Nucleus accumbens (tissue), 56 donors: ENCODE measurements around the gene ALK.

ENCODE experiments used
- DNase-seq, 56 donors: peaks; one replicate each; lab custom pipeline; 2025; lab: John Stamatoyannopoulos, UW

ALK gene

GRCh38 chr2:29440921-29441623 lies 480.3 kb downstream of the ALK start:
- no peak for DNase-seq

DNA sequence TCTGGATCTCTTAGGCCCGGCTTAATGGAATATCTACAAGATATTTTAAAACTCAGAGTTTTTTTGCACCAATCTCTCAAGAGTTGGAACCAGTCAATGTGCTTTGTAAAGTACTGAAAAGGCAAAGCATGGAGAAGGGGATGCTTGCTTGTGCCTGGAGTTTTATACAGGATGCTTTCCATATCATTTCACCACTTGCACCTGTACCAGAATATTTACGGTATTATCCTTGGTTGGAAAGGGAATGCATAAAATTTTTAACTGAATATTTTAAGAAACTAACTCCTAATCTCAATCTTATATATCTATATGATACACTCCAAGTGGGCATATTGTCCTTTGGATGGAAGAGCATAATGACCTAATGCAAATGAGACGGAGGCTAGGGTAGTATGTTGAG lies 487.5 kb downstream of the ALK start:
- no peak for DNase-seq

GRCh38 chr2:29433128-29433527 lies 488.3 kb downstream of the ALK start:
- no peak for DNase-seq

DNA sequence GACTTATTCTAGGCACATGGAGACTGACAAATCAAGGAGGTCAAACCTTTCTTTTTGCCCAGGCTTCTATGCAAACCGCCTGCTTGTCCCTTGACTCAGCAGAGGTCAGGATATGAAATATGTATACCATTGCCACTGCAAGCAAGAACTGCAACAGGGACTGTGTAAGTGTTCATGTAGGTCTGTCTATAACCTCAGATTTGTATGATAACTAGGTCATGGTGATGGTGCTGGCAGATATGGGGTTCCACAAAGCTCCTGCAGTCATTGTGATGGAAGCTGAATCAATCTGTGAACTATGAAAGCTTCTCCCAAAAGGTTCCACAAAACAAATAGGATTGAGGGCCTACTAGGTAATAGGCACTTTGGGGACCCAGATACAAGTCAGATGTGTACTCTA lies 489.9 kb downstream of the ALK start:
- DNase-seq, result no peak

DNA sequence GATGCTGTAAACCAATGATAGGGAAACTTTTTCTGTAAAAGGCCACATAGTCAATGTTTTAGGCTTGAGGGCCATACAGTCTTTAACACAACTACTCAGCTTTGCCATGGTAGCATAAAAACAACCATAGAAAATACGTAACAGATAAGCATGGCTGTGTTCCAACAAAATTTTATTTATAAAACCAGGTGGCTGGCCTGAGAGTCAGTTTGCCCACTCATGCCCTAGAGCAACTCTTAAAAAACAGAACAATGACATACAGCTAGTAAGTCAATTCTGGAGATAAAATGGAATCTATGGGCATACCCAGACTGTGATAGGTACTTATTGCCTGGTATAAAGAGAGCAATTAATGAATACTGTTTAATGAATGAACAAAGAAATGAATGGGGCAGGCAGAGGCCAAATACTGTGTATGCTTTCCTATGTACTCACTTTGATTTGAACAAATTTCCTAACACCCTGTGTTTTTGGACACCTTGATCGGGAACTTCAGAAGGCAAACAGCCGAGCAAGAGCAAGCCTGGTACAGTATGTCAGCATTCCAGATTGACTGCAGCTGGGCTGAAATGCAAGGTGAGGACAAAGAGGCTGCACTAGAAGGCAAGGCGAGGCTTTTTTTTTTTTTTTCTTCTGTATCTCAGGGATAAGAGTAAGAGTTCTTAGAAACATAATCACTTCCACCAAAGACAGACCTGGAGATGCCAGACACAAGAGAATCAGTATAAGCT lies 490.8 kb downstream of the ALK start:
- DNase-seq, result no peak

GRCh38 chr2:29426354-29426753 lies 495.0 kb downstream of the ALK start:
- DNase-seq, result no peak

GRCh38 chr2:29425866-29426265 lies 495.5 kb downstream of the ALK start:
- no peak for DNase-seq

DNA sequence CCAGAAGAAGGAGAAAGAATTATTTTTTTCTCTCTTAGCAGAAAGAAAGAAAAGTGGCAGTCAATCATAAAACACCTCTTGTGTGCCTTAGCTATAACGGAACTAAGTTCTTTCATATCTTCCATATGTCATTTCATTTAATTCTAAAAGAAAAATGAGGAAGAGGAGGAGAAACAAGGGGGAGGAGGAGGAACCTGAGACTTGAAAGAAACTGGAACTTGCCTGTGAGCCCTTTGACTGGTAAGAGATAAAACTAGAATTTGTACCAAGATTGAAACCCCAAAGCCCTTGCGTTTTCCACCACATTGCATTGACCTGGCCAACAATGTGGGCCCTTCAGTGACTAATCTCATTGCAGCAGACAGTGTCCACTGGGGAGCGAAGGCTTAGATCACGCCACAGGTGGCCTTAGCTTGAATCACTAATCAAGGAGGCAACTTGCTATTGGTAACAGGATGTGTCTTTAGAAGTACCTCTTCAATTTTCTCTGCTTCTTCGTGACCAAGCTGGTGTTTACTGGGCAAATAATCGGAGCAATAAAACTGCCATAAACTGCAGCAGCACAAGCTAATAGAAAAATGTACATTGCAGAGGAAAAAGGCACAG lies 498.2 kb downstream of the ALK start:
- no peak for DNase-seq

- no peak for DNase-seq
Measured at GRCh38 chr2:29420999-29421782, 500.2 kb downstream of the ALK start.

DNA sequence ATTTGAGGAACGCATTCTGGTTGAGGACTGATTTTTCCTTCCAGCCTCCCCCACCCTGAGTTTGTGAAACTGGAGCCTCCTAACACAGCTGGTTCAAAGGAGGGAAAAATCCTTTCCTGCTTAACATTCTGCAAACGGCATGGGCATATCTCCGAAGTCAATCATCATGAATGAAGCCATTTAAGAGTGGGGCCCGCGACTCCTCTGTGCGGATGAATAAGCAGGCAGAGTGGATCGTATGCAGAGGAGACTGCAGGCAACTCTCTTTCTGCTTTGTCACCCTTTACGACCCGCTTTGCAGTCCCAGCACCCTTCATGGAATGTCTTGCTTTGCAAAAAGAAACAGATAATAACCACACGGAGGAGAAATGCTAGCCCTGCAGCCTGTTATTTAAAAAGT lies 500.9 kb downstream of the ALK start:
- DNase-seq, result peak in 1 of 56 donors; percentile 17

DNA sequence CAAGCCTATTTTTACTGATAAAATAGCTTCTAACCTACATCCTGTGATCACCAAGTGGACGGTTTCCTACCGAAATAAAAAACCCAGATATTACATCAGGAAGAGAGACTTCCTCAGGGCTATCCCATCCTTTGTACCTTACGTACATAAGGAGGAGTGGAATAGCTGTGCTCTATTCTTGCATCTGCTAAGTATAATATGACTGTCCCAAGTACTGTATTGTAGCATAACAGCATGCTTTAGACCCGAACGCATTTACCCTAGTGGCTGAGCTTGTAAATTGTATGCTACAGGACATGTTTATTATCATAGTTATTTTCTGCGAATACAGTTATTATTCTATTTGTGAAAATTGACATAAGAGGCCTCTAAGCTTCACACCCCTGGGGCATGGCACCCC lies 503.8 kb downstream of the ALK start:
- DNase-seq, result no peak

- no peak for DNase-seq
Measured at GRCh38 chr2:29412197-29412925, 509.0 kb downstream of the ALK start.

- DNase-seq, result no peak
Measured at GRCh38 chr2:29405707-29406106, 515.7 kb downstream of the ALK start.

DNA sequence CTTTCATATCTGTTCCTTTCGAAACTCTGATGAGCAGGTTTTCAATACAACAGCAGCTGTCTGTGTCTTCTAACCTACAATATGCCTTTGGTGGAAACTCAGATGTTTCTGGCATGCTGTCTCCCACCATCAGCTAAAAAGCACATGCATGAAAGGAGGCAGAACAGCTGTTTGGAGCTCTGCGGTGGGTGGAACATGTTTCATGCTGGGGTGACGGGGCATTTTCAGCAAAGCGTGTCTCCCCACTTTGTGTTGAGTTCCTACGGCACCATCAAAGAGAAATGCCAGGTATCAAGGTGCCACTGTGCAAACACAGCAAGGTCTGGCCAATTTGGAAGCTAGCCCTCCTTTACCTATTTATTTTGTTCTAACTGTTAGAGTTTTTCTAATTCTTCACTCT lies 516.1 kb downstream of the ALK start:
- DNase-seq, result no peak

GRCh38 chr2:29401994-29402393 lies 519.4 kb downstream of the ALK start:
- DNase-seq, result no peak

- DNase-seq, result no peak
Measured at GRCh38 chr2:29400930-29401653, 520.3 kb downstream of the ALK start.

DNA sequence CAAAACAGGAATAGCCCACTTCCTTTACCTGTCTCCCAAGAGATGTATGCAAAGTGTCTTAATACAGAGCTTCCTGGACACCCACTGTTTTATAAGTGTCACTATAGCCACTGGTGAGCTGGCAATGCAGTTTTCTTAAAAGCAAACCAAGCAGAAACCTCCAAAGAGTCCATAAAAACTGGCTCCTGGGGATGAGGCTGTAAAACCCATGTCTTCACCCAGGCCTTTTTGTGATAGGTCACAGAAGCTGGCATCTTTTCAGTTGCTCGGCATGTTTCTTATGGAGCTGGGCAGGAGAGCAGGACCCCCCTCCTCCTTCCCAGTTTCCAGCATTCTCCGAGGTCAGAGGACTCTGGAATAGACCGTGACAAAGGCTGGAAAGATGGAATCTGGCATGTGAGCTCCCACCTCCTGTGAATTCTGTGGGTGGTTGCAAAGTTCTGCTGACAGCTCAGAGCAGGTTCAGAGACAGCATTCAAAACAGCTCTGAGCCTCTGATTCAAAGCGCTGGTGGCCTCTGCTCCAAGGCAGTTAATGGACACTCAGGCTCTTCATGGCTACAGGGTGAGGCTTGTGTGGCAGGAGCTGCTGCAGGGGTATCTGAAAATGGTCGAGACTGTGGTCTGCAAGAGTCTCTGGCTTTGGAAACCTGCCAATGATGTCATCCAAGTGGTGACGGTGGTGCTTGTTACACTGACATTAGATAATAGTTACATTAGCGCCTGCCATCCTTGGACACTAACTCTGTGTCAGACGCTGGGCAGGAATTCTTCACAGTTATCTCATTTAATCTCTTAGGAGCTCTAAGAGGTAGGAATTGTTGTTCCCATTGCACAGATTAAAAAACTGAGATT lies 522.8 kb downstream of the ALK start:
- DNase-seq, result peak in 4 of 56 donors; percentile 11 to 36 (median 13)

DNA sequence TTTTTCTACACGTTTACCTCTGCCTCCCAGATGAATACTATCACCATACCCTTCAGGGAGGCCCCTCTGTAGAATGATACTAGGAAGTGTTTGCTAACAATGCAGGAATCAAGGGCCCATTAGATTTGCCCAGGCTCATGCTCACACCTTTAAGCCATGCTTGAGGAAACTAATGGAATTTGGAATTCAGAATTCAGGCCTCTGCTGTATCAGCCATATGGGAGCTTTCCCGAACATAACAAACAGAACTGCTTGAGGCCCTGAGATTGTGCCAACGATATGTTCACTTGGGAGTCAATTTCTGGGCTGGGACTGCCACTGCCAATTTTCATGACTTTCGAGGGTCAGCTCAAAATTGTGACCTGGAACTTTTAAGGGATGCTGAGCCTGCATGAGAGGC lies 523.7 kb downstream of the ALK start:
- no peak for DNase-seq

DNA sequence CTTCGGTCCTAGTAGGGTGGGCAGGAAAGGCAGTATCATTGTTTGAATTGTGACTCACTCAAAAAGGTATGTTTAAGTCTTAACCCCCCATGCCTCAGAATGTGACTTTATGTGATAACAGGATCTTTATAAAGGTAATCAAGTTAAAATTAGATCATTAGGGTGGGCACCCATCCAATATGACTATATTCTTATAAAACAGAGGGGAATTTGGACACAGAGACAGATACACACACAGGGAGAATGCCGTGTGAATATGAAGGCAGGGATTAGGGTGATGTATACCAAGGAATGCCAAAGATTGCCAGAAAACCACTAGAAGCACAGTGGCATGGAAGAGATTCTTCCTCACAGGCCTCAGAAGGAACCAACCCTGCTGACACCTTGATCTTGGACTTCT lies 524.3 kb downstream of the ALK start:
- DNase-seq, result no peak
